AML-193 (cell line): ENCODE results near the gene HIPK1.
"Not testable (repeated sequence)": the region's sequence is repeated elsewhere in the genome, so short reads cannot be mapped to it uniquely, and the experiment has no call there.

ENCODE experiments used
- DNase-seq, 2 experiments: peaks; one replicate each; lab custom pipeline; 2025; lab: John Stamatoyannopoulos, UW

Gene HIPK1

GRCh38 chr1:113945329-113945728 is 16.2 kb downstream of the HIPK1 start:
- no peak for DNase-seq

- no peak for DNase-seq
Measured at GRCh38 chr1:113946112-113946511, 17.0 kb downstream of the HIPK1 start.

DNA sequence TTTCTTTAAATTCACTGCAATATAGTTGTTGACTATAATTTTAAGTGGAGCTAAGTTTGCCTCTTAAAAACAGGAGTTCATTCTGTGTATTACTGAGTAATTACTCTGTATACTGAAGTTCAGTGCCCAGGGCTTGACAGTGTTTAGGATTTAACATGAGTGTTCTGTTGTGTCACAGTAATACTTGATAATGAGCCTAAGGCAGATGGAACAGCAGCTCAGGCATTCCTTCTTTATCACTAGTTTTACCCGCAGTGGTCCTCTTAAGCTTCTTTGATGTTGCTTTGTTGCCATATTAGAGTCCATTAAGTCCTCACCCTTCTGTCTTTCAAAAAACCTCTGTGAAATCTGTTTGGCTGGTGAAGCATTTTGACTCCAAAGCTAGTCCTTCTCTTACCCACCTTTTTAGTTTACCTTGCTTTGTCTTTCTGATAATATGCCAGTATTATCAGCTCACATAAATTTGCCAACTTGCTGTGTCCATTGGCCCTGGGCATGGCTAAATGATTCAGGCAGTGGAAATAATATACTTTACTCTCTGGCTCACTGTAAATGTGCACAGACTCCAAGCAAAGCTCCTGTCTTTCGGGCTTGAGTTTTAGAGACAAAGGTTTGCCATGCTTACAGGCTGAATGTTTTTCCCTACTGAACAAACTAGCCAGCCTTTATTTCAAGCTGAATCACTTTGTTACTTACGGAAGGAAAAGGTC is 17.7 kb downstream of the HIPK1 start:
- no peak for DNase-seq

GRCh38 chr1:113947388-113948107 is 18.4 kb downstream of the HIPK1 start:
- DNase-seq: no peak

DNA sequence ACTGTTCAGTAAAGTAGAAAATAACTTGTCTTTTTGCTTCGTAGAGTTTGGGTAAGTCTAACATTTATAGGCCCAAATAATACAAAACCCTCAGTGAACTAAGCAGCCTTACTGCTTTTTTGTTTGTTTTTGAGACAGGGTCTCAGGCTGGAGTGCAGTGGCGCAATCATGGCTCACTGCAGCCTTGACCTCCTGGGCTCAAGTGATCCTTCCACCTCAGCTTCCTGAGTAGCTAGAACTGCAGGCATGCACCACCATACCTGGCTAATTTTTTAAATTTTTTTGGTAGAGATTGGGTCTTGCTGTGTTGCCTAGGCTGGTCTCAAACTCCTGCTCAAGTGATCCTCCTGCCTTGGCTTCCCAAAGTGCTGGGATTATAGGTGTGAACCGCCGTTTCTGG is 19.0 kb downstream of the HIPK1 start:
- not testable (repeated sequence) for DNase-seq

GRCh38 chr1:113949007-113949406 is 19.9 kb downstream of the HIPK1 start:
- peak; percentile 5 to 10 for DNase-seq

DNA sequence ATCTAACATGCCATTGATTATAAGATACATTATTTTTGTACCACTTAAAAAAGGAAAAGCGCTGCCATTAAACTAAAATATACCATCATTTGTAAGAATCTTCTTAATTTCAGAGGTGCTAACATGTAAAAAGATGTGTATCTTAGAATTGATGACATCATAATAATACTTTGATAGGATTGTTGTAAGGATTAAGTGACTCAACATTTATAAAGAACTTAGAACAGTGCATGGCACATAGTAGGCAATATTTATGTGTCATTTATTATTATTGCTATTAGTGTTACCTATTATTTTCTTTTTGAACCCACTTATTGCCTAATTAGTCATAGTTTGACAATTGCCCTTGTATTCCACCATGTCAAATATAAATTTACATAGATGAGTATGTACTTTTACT is 21.8 kb downstream of the HIPK1 start:
- DNase-seq: no peak

DNA sequence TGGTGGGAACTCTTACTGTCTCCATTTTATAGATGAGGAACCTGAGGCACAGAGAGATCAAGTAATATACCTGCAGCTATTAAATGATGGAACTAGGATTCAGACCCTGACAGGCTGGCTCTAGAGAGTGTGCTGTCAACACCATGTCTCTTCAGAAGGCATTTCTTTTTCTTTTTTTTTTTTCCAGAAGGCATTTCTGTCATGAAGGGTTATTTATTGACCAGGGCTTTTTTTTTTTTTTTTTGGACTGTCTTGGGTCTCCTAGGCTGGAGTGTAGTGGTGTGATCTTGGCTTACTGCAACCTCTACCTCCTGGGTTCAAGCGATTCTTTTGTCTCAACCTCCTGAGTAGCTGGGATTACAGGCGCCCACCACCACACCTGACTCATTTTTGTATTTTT is 22.6 kb downstream of the HIPK1 start:
- no peak for DNase-seq

- DNase-seq: no peak
Measured at GRCh38 chr1:113957984-113958383, 28.9 kb downstream of the HIPK1 start.

DNA sequence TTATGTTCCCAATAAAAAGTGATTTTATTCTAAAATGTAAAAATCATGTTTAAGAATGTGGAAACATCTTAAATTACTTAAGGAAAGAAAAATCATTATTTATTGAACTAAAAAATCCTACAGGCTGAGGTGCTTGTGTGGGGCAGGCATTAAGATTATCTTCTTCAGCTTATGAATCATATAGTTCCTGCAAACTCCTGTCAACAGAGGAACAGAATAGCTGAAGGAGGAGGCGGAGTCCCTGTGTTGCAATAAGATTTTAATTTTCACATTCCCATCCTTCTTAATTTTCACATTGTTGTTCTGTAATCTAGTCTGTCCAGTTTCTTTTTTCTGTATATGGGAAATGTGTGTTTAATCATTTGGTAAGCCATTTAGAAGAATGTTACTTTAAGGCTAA is 29.6 kb downstream of the HIPK1 start:
- DNase-seq: no peak

- DNase-seq: no peak
Measured at GRCh38 chr1:113963281-113963906, 34.3 kb downstream of the HIPK1 start.

DNA sequence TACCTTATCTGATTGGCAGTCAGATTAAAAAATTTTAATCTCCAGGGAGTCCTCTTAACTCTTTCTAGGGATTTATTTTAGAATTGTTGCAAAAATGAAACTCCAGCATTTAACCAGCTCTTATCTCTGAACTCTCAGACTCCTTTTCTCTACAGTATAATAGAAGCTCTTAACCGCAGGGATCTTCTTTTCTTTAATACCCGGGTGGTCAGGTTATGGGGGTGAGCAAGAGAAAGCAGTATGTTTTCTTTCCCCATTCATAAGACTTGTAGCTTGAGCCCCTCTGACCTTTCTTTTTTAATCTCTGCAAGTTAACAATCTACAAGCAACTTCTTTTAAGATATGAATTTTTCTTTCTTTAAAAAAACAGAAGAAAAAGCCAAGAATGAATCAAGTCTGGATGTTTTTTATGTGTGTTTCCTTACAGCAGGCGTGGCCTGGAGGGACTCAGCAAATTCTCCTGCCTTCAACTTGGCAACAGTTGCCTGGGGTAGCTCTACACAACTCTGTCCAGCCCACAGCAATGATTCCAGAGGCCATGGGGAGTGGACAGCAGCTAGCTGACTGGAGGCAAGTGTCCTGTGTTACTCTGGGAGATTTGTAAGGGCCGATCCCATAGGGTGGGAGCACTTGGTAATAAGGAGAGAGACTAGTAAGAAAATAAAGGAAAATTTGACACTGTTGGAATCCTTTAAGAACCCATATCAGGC is 36.7 kb downstream of the HIPK1 start:
- no peak for DNase-seq

DNA sequence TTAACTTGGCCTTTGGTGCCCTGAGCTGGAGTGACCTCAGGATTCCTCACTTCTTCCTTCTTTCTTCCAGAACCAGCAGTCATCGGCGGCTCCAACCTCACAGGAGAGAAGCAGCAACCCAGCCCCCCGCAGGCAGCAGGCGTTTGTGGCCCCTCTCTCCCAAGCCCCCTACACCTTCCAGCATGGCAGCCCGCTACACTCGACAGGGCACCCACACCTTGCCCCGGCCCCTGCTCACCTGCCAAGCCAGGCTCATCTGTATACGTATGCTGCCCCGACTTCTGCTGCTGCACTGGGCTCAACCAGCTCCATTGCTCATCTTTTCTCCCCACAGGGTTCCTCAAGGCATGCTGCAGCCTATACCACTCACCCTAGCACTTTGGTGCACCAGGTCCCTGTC is 43.8 kb downstream of the HIPK1 start:
- no peak for DNase-seq

- DNase-seq: peak; percentile 87 to 91
Measured at GRCh38 chr1:113975211-113975895, 46.2 kb downstream of the HIPK1 start.

DNA sequence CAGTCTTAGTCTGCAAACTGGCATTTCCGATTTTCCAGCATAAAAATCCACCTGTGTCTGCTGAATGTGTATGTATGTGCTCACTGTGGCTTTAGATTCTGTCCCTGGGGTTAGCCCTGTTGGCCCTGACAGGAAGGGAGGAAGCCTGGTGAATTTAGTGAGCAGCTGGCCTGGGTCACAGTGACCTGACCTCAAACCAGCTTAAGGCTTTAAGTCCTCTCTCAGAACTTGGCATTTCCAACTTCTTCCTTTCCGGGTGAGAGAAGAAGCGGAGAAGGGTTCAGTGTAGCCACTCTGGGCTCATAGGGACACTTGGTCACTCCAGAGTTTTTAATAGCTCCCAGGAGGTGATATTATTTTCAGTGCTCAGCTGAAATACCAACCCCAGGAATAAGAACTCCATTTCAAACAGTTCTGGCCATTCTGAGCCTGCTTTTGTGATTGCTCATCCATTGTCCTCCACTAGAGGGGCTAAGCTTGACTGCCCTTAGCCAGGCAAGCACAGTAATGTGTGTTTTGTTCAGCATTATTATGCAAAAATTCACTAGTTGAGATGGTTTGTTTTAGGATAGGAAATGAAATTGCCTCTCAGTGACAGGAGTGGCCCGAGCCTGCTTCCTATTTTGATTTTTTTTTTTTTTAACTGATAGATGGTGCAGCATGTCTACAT is 47.6 kb downstream of the HIPK1 start:
- DNase-seq: peak; percentile 50 to 52

DNA sequence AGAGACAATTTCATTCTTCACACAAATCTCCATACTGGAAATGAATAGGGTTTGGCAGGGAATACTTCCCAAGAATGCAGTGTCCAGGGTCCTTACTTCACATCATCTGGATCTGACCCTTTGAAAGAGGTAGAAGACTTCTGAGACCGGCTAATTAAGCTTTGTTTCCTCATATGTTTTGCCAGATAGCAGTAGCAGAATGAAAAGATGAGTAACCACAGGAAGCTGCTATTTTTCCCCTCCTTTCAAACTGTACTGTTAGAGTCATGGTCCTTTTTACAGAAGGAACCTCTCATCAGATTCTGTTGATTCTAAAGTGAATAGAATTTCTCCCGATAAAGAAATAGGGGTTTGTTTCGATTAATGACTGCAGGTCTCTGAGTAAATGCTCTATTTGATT is 48.8 kb downstream of the HIPK1 start:
- no peak for DNase-seq

GRCh38 chr1:113978863-113979702 is 50.0 kb downstream of the HIPK1 start, which contains the start of gene OLFML3:
TSS of gene OLFML3 (plus strand) at chr1:113979474. CDS start at chr1:113979517, 43 bp downstream.
- peak; percentile 65 to 73 for DNase-seq

- DNase-seq: no peak
Measured at GRCh38 chr1:113980110-113980509, 51.0 kb downstream of the HIPK1 start.

GRCh38 chr1:113981962-113982931 is 53.1 kb downstream of the HIPK1 start:
- no peak for DNase-seq
